Measurements from ENCODE around the gene ADAMTS2. TPM values are rescaled to one million over a fixed set of nuclear protein-coding genes. Genes with fewer than 3 reads are reported as not detected.

The ADAMTS2 gene
- total RNA-seq, 1 donor from 2014 or later = 61.1 TPM

DNA sequence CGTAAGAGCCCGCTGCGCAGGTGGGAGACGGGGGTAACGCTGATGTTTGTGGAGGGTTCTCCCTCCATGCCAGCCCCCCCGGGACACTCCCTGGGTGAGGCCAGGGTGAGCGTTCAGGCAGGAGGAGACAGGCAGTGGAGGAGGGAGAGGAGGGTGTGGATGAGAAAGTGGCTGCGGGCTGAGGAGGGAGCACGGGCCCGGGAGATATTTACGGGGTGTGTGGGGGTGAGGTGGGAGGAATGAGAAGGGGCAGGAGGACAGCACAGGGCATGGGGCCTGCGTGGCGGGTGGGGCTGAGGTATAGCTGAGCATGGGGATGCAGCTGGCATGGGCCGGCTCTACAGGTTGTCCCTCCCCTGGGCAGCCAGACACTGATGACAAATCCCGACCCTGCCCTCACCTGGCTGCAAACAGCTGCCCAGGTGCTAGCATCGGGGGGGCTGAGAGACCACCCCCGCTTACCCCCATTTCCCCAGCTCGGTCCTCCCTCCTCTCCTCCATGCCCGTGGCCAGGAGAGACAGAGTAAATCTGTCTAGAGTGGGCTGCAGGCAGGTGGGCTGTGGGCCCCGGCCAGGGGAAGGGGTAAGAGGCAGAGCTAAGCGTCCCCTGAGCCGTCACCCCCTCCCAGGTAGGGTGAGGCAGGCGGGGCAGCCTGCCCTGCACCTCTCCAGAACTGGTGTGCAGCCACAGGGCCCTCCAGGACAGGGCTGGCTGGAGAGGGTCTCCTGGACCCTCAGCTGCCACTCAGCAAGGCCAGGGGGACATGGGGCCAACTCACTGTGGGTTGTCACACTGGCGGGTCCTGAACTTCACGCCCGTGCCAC is 205.9 kb downstream of the ADAMTS2 start:
- peak; percentile 25 for DNase-seq

DNA sequence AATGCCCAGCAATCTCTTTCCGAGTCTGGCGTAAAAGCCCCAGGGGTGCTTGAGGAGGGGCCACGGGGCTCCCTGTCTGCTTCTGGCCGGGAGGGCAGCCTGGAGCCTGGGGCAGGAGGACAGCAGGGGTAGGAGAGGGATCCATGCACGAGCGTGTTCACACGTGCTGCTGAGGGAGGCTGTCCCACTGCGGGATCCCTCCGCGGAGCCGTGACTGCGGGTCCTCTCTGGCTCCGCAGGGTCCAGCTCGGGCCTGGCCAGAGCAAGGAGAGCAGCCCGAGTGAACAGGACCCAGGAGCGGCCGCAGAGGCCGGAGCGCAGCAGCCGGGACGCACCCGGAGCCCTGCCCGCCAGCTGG is 206.7 kb downstream of the ADAMTS2 start:
- DNase-seq = no peak

DNA sequence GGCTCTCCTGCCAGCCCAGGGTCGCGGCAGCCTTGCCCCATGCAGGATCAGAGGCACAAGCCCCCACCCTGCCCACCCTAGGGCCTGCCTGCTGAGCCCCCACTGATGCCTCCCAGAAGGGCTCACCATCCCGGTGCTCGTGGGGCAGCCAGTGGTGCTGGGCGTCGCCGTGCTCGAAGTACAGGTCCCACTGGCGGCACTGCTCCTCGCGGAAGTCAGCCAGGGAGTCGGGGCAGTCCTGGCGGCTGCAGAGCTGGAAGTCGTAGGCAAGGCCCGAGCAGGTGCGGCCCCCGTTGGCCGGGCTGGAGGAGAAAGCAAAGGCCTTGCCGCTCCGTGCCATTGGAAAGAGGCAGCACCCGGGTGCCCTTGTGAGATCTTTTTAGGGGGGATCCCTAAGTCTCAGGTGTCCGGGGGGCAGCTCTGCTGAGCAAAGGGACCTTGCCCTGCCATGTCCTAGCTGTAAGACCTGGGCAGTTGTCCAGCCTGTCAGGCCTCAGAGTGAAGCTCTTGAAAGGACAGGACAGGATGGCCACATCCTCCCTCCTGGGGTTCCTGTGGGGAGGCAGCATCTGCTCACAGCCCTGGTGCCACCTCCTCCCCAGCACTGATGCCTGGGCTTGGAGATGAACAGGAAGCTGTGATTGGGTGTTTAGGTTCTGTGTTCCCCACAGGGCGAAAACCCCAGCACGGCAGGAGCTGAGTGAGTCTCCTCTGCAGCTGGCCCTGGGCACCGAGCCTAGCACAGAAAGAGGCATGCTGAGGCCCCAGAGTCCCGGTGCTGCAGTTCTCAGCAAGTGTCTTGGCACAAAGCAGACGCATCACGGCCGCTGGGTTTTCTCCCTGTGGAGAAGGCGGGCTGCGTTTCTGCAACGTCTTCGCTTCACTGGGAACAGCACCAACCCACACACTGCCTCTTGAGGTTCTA is 207.4 kb downstream of the ADAMTS2 start:
- peak; percentile 5 for DNase-seq

DNA sequence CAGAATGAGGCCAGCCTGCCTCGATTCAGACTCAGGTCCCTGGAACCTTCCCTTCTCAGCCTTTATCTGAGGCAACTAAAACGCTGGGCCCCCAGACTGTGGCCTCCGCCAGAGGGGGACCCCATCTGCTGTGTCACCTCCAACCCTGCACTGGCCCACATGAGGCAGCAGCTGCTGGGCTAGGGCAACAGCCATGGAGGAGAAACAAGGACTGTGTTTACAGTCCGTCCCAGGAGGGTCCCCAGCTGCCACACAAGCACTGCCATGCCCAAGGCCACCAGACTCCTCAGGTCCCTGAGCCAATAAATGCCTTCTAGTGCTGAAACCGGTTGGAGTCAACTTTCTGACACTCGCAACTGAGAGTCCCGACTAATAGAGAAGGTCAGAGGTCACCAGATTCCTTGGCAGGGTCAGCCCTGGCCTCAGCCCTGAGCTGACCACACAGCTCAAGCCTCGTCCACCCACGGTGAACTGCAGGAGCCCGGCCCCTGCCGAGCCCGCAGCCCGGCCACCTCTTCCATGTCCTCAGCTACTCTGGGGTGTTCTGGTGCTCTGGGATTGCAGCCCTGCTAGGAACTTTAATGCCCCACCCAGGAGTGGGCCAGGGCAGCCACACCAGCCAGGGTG is 208.1 kb downstream of the ADAMTS2 start:
- peak; percentile 58 for DNase-seq

DNA sequence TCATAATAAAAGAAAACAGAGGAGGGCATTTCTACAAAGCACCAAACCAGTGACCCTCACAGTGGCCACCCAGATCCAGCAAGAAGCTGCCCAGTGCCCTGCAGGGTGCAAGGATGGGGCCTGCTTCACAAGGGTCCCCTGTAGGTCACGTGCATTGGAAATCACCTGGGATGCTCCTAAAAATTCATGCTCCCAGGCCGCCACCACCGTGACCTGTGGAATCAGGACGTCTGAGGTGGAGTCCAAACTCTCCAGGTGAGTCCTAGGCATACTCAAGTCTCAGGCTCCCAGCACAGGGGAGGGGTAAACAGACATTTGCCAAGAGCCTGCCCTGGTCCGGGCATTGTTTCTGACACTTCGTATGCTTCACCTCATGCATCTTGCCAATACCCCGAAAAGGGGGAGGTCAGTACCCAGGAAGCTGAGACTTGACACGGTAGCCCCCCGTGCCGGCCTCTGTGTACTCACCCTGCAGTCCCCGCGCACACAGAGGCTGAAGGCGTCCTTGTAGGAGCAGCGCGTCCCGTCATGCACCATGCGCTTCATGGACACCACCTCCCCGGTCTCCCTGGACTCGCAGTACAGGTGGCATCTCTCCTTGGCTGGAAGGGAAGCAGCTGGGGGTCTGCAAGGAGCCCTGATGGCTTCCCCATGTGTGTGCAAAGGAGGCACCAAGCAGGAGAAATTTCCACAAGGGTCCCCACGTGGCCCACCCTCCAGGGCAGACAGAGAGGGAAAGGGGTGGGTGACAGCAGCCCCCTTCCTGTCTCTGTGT is 209.6 kb downstream of the ADAMTS2 start:
- no peak for DNase-seq

DNA sequence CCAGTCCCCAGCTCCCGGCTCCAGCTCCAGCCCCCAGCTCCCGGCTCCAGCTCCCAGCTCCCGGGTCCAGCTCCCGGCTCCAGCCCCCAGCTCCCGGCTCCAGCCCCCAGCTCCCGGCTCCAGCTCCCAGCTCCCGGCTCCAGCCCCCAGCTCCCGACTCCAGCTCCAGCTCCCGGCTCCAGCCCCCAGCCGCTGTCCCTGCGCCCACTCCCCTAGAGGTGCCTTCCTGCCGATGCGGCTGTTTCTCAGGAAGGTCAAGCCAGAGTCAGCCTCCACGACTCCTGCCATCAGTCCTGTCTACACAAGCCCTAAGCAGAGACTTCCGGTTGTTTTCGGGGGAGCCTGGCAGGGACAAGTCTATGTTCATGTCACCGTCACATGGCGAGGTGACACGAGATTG is 210.3 kb downstream of the ADAMTS2 start:
- DNase-seq = no peak

DNA sequence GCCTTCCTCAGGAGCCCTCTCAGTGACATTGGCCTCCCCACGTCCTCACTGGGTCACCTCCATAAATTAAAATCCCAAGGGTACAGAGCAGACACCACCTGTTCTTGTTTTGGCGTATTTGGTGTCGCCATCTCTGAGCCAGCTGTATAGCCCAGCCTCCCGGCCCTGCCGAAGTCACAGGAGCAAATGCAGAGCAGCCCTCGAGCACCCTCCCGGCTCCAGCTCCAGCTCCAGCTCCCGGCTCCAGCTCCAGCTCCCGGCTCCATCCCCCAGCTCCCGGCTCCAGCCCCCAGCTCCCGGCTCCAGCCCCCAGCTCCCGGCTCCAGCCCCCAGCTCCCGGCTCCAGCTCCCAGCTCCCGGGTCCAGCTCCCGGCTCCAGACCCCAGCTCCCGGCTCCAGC is 210.8 kb downstream of the ADAMTS2 start:
- no peak for DNase-seq

DNA sequence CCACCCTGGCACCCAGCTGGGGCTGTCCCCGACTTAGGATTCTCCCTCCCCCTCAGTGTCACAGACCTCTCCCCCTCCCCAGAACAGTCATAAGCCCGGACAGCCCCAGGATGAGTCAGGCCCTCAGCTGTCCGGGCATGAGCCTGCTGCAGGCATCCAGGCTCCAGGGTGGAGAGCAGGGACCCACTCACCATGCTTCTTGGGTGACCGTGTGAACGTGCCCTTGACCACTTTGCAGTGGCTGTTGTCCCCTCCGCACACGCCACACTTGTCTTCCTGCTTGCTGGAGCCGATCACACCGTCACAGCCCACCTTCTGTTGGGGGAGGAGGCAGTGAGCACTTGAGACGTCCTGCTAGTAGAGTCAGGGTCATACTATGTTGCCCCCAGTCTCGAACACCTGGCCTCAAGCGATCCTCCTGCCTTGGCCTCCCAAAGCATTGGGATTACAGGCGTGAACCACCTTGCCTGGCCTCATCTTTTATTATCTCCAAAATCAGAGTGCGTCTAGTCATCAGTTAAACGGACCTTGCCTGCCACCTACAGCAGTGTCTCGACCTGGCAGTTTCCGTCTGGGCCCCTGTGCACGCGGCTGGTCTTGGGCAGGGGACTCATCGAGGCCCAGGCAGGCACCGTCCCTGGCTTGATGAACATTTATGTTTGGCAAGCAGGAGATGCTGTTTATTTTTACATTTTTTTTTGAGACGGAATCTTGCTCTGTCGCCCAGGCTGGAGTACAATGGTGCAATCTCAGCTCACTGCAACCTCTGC is 212.5 kb downstream of the ADAMTS2 start:
- no peak for DNase-seq

DNA sequence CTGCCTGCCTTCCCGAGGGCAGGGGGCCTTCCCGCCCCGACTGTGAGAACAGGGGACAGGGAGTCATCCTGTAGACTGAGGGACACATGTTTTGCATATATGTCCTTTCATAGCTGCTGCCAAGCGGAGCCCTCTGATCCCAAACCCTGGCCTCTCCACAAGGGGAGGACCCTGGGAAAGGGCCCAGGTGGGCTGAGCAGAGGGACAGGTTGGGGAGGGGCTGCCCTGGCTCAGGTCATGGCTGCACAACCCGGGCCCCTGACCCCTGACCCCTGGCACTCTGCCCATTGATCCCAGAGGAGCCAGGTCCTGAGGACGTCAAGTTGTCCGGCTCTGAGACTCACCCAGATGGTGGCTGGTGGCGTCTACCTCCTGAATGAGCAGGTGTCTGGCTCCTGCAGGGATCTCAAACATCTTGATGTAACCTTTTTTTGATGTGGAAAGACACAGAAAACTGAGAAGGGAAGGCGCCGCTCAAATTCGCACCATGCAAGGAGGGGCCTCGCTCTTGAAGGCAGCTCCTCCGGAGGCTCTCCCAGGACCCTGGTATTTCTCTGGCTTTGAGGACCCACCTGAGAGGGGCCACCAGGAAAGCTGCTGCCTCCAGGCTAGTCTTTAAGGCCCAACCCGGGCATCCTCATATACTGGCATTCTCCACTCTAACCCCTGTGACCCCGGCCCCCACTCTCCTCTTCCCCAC is 213.2 kb downstream of the ADAMTS2 start:
- no peak for DNase-seq

DNA sequence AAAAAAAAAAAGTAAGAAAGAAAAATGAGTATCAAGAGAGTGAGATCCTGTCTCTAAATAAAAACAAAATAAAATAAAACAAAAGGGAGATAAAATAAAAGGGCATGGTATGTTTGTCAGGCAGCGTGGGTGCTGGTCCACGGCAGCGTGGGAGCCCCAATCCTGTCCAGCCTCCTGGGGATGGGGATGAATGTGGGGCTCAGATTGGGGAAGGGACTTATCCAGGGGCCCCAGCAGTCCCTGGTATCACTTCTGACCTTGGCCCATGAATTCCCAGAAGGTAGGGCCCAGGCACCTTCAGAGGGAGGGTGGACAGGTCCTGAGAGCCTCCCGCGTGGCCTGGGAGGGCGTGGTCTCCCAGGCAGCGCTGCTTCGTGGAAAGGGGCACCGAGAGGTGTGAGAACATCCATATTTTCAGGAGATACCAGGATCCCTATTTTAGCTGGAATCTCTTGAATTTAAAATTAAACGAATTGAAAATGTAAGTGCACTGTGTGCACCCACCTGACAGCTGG is 213.9 kb downstream of the ADAMTS2 start:
- no peak for DNase-seq

DNA sequence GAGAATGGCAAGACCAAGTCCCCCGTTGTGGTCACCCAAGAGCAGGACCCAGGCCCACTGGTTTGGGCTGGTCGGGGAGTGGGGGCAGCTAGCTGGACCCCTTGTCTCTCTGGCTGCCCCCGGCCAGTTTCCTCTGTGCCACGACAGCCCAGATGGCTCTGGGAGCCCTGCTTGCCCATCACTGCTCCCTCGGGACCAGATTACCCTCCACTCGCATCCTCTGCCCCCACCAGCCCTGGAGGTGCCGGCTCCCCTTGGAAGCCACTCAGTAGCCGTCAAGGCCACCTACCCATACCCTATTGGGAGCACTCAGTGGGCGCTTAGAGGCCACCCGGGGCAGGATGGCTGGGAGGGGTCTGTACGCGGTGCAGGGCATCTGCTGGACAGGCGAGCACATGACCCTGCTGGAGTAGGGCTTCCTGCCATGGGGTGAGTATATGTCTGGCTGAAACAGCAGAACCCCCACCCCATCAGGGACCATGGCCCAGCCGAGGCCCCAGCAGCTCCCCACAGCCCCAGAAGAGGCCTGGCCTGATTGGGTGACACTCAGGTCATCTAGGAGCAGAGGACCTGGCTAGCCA is 215.1 kb downstream of the ADAMTS2 start:
- DNase-seq = no peak

DNA sequence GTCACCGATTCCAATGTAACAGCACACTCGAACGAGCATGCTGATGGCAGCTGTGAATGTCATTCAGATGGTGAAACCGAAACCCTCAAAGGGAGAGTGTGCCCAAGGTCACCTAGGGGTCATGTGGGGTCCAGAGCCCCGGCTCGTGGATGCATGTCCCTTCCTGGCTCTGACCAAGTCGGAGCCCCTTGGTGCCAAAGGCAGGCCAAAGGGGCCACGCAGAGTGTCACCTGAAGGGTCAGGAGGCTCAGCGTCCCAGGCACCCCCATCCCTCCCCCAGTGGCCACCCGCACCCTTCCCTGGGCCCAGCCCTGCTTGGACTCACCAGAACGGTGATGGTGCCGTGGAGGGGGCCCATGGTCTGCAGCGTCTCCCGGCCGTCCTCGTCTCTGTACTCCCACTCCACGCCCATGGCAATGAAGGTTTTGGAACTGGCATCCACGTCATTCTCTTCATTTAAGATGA is 215.6 kb downstream of the ADAMTS2 start:
- DNase-seq = peak; percentile 74

DNA sequence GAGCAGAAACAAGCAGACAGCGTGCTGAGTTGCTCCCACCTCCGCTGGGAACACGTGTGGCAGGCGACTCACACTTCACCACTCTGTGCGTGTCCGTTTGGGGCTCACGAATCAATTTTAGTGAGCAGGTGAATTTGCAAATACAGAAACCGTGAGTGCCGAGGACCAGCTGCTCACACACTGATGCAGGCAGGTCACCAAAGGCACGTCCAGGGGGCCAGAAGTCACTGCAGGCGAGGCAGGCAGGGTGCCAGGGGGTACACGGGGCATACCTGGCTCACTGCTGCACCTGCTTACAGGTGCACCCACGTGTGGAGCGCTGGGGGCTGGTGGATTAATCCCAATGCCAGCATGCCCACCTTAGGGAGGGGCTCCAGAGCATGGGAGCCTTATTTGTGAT is 216.3 kb downstream of the ADAMTS2 start:
- DNase-seq = no peak

DNA sequence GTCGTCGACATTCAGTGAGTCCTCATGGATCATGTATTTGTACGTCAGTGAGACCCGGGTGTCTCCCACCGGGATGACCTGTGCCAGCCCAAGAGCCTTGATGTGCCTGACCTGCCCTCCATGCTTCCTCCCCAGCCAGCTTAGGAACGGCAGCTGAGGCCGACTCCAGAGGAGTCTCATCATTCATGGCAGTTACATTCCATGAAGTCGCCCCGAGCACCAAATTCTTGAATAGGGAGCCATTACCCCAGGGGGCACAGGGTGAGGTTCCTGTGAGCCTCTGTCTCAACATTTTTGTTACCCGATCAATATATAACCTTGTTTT is 217.3 kb downstream of the ADAMTS2 start:
- no peak for DNase-seq

DNA sequence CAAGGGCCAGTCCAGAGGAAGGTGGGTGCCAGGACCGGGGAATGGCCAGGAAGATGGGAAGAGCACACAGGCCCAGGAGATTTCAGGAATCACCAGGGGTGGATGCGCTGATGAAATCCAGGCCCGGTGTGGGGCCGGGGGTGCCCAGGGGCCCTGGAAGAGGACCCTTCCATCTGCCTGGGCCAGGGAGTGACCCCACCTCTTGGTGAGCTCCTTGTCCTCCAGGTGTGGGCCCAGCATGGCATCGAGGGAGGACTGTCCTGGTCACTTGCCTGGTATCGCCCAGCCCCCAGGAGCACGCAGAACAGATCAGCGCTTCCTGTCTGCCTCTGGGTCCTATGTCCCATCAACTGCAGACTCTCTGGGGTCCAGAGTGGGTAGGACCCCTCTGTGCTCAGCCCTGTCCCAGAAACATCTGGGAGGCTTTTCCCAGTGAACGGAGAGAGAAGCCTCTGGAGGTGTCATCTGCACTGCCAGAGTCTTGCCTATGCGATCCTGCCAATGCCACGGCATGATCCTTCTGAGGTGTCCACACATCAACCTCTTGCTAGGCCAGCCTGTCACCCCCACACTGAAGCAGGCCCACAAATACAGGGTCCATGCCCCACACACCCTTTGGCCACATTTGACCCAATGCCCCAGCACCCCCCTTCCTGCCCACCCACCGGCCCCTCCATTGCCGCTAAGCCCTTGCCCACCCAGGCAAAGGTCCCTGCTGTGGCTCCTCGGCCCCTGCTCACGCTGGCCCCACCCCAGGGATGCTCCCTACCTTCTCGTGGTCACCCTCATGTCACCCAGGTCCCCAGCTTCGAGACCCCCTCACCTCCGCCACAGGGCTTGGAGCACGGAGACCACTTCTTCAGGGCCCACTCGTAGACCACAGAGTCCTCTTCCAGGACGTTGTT is 217.9 kb downstream of the ADAMTS2 start:
- no peak for DNase-seq

DNA sequence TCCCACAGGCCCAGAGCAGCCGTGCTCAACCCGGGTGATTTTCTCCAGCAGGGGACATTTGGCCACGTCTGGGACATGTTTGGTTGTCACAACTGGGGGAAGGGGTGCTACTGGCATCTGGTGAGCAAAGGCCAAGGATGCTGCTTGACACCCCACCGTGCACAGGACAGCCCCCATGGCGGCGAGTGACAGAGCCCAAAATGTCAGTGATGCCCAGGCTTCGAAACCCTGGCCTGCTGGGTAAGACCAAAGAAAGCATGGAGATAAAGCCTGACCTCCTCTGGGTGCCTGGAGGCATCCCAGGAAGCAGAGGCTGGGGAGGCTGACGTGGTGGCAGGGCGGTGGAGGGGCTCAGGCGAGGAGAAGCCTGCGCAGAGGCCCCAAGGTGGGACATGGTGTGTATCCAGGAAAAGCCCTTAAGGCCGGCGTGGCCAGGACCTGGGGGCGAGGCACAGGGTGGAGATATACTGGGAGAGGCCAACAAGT is 218.7 kb downstream of the ADAMTS2 start:
- no peak for DNase-seq

DNA sequence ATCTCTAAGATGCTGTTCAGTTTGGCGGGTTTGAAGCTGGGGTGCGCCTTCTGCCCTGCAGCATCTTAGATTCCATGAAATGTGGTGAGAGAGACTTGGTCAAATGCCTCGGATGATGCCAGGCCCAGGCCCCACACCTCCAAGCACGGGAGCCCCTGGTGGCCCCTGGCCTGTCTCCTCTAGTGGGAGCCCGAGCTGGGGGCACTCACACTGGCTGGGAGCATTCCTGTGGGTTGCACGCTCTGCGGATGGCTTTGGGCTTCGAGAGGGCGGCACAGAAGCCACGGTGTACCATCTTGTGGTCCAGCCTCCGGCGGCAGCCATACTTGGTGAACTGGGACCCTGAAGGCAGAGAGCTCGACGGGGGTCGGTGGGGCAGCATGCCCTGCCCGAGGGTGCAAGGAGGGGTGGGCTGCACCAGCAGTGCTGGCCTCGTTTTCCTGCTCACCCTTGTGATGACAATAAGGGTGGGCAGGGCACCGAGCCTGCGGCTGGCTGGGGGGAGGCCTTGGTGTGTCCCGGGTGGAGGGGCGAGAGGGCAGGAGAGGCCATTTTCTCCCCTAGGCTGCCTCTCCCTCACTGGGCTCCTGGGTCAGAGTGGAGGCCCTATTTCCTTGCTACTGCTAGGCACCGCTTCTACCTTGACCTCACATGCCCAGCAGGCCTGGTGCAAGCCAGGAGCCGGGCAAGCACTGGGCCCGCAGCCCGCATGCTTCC is 219.3 kb downstream of the ADAMTS2 start:
- no peak for DNase-seq

Data from tongue (tissue), 2 donors.